K562 (cell line): ENCODE results near the gene CUX1. TPM values are rescaled to one million over a fixed set of nuclear protein-coding genes. Genes with fewer than 3 reads are reported as not detected.

Experiments
- ATAC-seq: fragments of 200-7000 bp; cut with Tn5 transposase; 3 replicates; pipeline ENCODE4 v1.9.1; 2020; ENCODE audit warnings: moderate library complexity
- BruUV-seq: library from RNA; stranded (reverse); fragments of 400-500 nt; replicated peaks from 2 replicates; lab custom pipeline; 2021; lab: Mats Ljungman, UMichigan
- CTCF ChIA-PET: fragments of 300-600 bp; formaldehyde crosslinking; extraction: SDS; loops from one replicate; lab custom pipeline; 2021; ENCODE audit warnings: low intra/inter-chr PET ratio; lab: Yijun Ruan, JAX
- POLR2A ChIA-PET: fragments of 300-600, 350-650 bp; sonication (Branson Sonifier 250); formaldehyde crosslinking; extraction: SDS; loops from one replicate; lab custom pipeline; 2021; ENCODE audit warnings: antibody characterized with exemption, inconsistent platforms; lab: Yijun Ruan, JAX
- DNase-seq, 4 experiments: peaks; one replicate each; pipeline versions ENCODE4 v3.0.0 to v3.0.0-alpha.2; 2011 to 2018; ENCODE audit warnings: low spot score in 3 of 4, mixed read lengths in 3 of 4; ENCODE audit errors: extremely low read depth in 1 of 4
- FAIRE-seq: peaks from 2 replicates; lab custom pipeline; 2011; peaks lifted over from hg19 to GRCh38; lab: Jason Lieb, UNC
- H2AFZ ChIP-seq: 2 replicates; pipeline ENCODE4 v1.6.0; 2011; ENCODE audit warnings: low read depth, low read length, control low read depth, inconsistent platforms
- H3K27ac ChIP-seq: fragments of 200-600 bp; 3 replicates; pipeline ENCODE4 v1.8.0; 2011; ENCODE audit warnings: low read depth, mild to moderate bottlenecking, control low read depth, inconsistent platforms, low read length, moderate library complexity, mixed read lengths; ENCODE audit errors: extremely low read depth
- H3K27me3 ChIP-seq, 2 experiments: fragments of 300-600 bp in 1 of 2; 2 replicates in 1 of 2; 3 replicates in 1 of 2; pipeline versions ENCODE4 v1.6.0 to v1.8.0; 2011; ENCODE audit warnings: inconsistent platforms in 2 of 2, low read length in 2 of 2, mild to moderate bottlenecking in 1 of 2, mixed read lengths in 1 of 2, moderate library complexity in 1 of 2; ENCODE audit not compliant: control insufficient read depth in 2 of 2, insufficient read depth in 2 of 2
- H3K36me3 ChIP-seq: fragments of 300-600 bp; 3 replicates; pipeline ENCODE4 v1.8.0; 2011; ENCODE audit warnings: mild to moderate bottlenecking, low read length, inconsistent platforms; ENCODE audit not compliant: control insufficient read depth, insufficient read depth
- H3K4me1 ChIP-seq, 2 experiments: fragments of 200-600 bp in 1 of 2; replicated peaks in 1 of 2; 2 replicates in 1 of 2; 3 replicates in 1 of 2; pipeline versions ENCODE4 v1.5.1 to v1.8.0; 2011; ENCODE audit warnings: inconsistent platforms in 2 of 2, low read length in 2 of 2, mild to moderate bottlenecking in 1 of 2, mixed read lengths in 1 of 2, moderate library complexity in 1 of 2; ENCODE audit not compliant: control insufficient read depth in 2 of 2, insufficient read depth in 2 of 2
- H3K4me2 ChIP-seq: 2 replicates; pipeline ENCODE4 v1.6.1; 2011; ENCODE audit warnings: low read length, control low read depth, inconsistent platforms, mixed read lengths; ENCODE audit not compliant: insufficient read depth
- H3K4me3 ChIP-seq: fragments of 200-600 bp; sonication (generic), shearing (Covaris generic); 2 replicates; pipeline ENCODE4 v1.5.1; 2016; ENCODE audit warnings: control low read depth, inconsistent platforms
- H3K79me2 ChIP-seq: fragments of 200-600 bp; 3 replicates; pipeline ENCODE4 v1.8.0; 2011; ENCODE audit warnings: low read length, inconsistent platforms; ENCODE audit not compliant: control insufficient read depth, insufficient read depth
- H3K9ac ChIP-seq, 2 experiments: 2 replicates each; pipeline versions ENCODE4 v1.6.0 to v1.6.1; 2011; ENCODE audit warnings: low read depth in 2 of 2, low read length in 2 of 2, control low read depth in 1 of 2, inconsistent platforms in 1 of 2, mild to moderate bottlenecking in 1 of 2, mixed read lengths in 1 of 2; ENCODE audit not compliant: insufficient read depth in 1 of 2
- H3K9me1 ChIP-seq: one replicate; pipeline ENCODE4 v1.6.0; 2011; ENCODE audit warnings: inconsistent platforms, mild to moderate bottlenecking, low read length, moderate library complexity; ENCODE audit not compliant: control insufficient read depth, insufficient read depth
- H3K9me3 ChIP-seq: replicated peaks from 2 replicates; pipeline ENCODE4 v1.5.1; 2011; ENCODE audit warnings: low read depth, low read length, inconsistent platforms; ENCODE audit not compliant: control insufficient read depth, insufficient read depth
- H4K20me1 ChIP-seq: replicated peaks from 2 replicates; pipeline ENCODE4 v1.6.1; 2011; ENCODE audit warnings: low read length, inconsistent platforms, mixed read lengths; ENCODE audit not compliant: control insufficient read depth, insufficient read depth
- BCLAF1 ChIP-seq, 2 experiments: fragments of 450-650 bp in 1 of 2; IDR thresholded peaks; 2 replicates each; pipeline ENCODE4 v1.6.1; 2011 to 2017; ENCODE audit warnings: low read depth in 2 of 2, antibody characterized with exemption in 1 of 2, borderline replicate concordance in 1 of 2, low read length in 1 of 2, mild to moderate bottlenecking in 1 of 2, mixed read lengths in 1 of 2; ENCODE audit not compliant: control insufficient read depth in 1 of 2
- ELF2 ChIP-seq: fragments of 250-450 bp; sonication (Bioruptor Pico); IDR thresholded peaks from 2 replicates; pipeline ENCODE4 v1.5.0; 2021; ENCODE audit warnings: mild to moderate bottlenecking
- PPARD ChIP-seq: fragments of 250-450 bp; sonication (Bioruptor Pico); IDR thresholded peaks from 2 replicates; pipeline ENCODE4 v1.8.0; 2022; ENCODE audit warnings: inconsistent platforms, mild to moderate bottlenecking, moderate library complexity
- RBM15 ChIP-seq: fragments of 200-400 bp; formaldehyde crosslinking; IDR thresholded peaks from 2 replicates; pipeline ENCODE4 v1.6.1; 2018; ENCODE audit warnings: mild to moderate bottlenecking, low read length, moderate library complexity; ENCODE audit not compliant: insufficient read depth
- RNF219 ChIP-seq: fragments of 250-450 bp; sonication (Bioruptor Pico); IDR thresholded peaks from 2 replicates; pipeline ENCODE4 v1.5.0; 2022; ENCODE audit warnings: mild to moderate bottlenecking
- SP1 ChIP-seq: sonication (generic); formaldehyde crosslinking; IDR thresholded peaks from 2 replicates; pipeline ENCODE4 v1.8.1; 2022; ENCODE audit warnings: mild to moderate bottlenecking, missing genetic modification reagents
- SP2 ChIP-seq: IDR thresholded peaks from 2 replicates; pipeline ENCODE4 v1.6.1; 2011; ENCODE audit warnings: mild to moderate bottlenecking, low read depth, low read length, moderate library complexity; ENCODE audit not compliant: poor library complexity, severe bottlenecking; ENCODE audit errors: extremely low read depth
- SRF ChIP-seq, 2 experiments: fragments of 250-450, 450-650 bp in 1 of 2; sonication (Bioruptor Pico) in 1 of 2; sonication (generic) in 1 of 2; formaldehyde crosslinking; IDR thresholded peaks; 2 replicates each; pipeline versions ENCODE4 v1.5.0 to v1.5.1; 2020 to 2022; ENCODE audit warnings: mild to moderate bottlenecking in 1 of 2, missing genetic modification reagents in 1 of 2
- ZFP36 ChIP-seq: fragments of 150-350 bp; IDR thresholded peaks from 2 replicates; pipeline ENCODE4 v1.6.1; 2018; ENCODE audit warnings: low read length, low read depth; ENCODE audit not compliant: partially characterized antibody
- ZSCAN29 ChIP-seq: fragments of 450-650 bp; IDR thresholded peaks from 2 replicates; pipeline ENCODE4 v1.6.1; 2017
- WGBS: fragments of 100-300 bp; shearing (Covaris generic); methylation state at CpG from one replicate; pipeline ENCODE4 v1.1.6; 2016; ENCODE audit warnings: low coverage, mixed read lengths; ENCODE audit not compliant: insufficient coverage; ENCODE audit errors: missing lambda C conversion rate; 5-methylcytosine and 5-hydroxymethylcytosine counted together
- in situ Hi-C: fragments of 300-500 bp; cut with MboI; formaldehyde crosslinking; loops from 4 replicates; pipeline ENCODE4 v1.15.0; 2018; ENCODE audit warnings: inconsistent platforms, mixed read lengths
- intact Hi-C: fragments of 100-400 bp; cut with micrococcal nuclease; formaldehyde crosslinking; loops from 2 replicates; pipeline ENCODE4 v1.14.2; 2022
- polyA plus RNA-seq, 8 experiments: library from polyadenylated mRNA; depleted of rRNA in 4 of 8; stranded (reverse) in 5 of 8; unstranded in 3 of 8; fragments of >200 nt; fragmentation: Nextera tagmentation in 2 of 8; fragmentation: Illumina TruSeq in 1 of 8; extraction: Ambion mirVana in 2 of 8; extraction: Trizol in 1 of 8; gene quantifications; 2 replicates each; pipeline versions ENCODE4 v1.2.1 to v1.2.3, GENCODE V29; 2011 to 2014; ENCODE audit warnings: inconsistent platforms in 1 of 8, missing spikeins in 1 of 8
- total RNA-seq, 7 experiments: library from RNA; depleted of rRNA in 6 of 7; stranded (reverse); fragments of >200 nt in 6 of 7; fragmentation: Illumina TruSeq in 2 of 7; extraction: Trizol in 2 of 7; gene quantifications; 2 replicates each; pipeline versions ENCODE4 v1.2.1 to v1.2.3, GENCODE V29; 2011 to 2021; ENCODE audit warnings: low replicate concordance in 1 of 7

The CUX1 gene
- total and polyA plus RNA-seq, 9 of the 15 experiments (the other 6 are each of a cell fraction or from before 2014, with no cell fraction given) = 3.6 to 55.3 (median 25.2) TPM

- no peak overlapping the region for H3K4me2 ChIP-seq
- no peak overlapping the region for H3K27ac ChIP-seq
- H3K27me3 ChIP-seq = no peaks in the 10 kb centered on the region
- no peak for ATAC-seq
- TF ChIP-seq ZFP36 (no peak), PPARD (CRISPR knock-in tag) (no peak), ZSCAN29 (no peak), SP2 (no peak), BCLAF1 (IDR thresholded peaks at IDR 0.05; ENCODE audit: borderline replicate concordance in 1 of 2, control insufficient read depth in 1 of 2, low read depth in 2 of 2, low read length in 1 of 2) (no peak), SRF (CRISPR knock-in tag; IDR thresholded peaks at IDR 0.05) (no peak), RNF219 (CRISPR knock-in tag) (no peak), RBM15 (no peak), ELF2 (CRISPR knock-in tag) (no peak), SP1 (no peak)
- DNase-seq = no peak
- in situ Hi-C loops (no loop called here), intact Hi-C loops (no loop called here)
- 93% methylated on average over 6 of the region's 6 CpGs for WGBS
- H3K9me3 ChIP-seq = no peaks in the 10 kb centered on the region
- ChIA-PET POLR2A (no interaction called here), CTCF (no interaction called here)
- BruUV-seq = no TSS peak
- H3K36me3 ChIP-seq = peaks cover 39% of the 10 kb centered on the region; the same call in 2 of the 3 replicates
- H4K20me1 ChIP-seq = no peaks in the 10 kb centered on the region; the same call in 1 of the 2 replicates
- H2AFZ ChIP-seq = no peak overlapping the region
- no peaks in the 10 kb centered on the region for H3K9me1 ChIP-seq
- no peak for FAIRE-seq
- no peaks in the 10 kb centered on the region; a peak in 1 of 5 replicates for H3K4me1 ChIP-seq
- no peak overlapping the region for H3K9ac ChIP-seq
- no peaks in the 10 kb centered on the region for H3K79me2 ChIP-seq
- no peak overlapping the region for H3K4me3 ChIP-seq
These were observed 349.8 kb downstream of the CUX1 start for GRCh38 chr7:102167254-102167653.
